GM19397 (cell line): Measurements from ENCODE around the gene ST6GALNAC5.

ENCODE experiments used
- ATAC-seq: cut with Tn5 transposase; IDR thresholded peaks from one replicate; pipeline ENCODE4 v1.9.1; 2021; ENCODE audit warnings: mild to moderate bottlenecking, moderate library complexity; ENCODE audit not compliant: unreplicated experiment

The ST6GALNAC5 gene

GRCh38 chr1:77039739-77040138 lies 172.5 kb downstream of the ST6GALNAC5 start:
- no peak for ATAC-seq

- no peak for ATAC-seq
Observed at GRCh38 chr1:77040826-77041225, 173.5 kb downstream of the ST6GALNAC5 start.

DNA sequence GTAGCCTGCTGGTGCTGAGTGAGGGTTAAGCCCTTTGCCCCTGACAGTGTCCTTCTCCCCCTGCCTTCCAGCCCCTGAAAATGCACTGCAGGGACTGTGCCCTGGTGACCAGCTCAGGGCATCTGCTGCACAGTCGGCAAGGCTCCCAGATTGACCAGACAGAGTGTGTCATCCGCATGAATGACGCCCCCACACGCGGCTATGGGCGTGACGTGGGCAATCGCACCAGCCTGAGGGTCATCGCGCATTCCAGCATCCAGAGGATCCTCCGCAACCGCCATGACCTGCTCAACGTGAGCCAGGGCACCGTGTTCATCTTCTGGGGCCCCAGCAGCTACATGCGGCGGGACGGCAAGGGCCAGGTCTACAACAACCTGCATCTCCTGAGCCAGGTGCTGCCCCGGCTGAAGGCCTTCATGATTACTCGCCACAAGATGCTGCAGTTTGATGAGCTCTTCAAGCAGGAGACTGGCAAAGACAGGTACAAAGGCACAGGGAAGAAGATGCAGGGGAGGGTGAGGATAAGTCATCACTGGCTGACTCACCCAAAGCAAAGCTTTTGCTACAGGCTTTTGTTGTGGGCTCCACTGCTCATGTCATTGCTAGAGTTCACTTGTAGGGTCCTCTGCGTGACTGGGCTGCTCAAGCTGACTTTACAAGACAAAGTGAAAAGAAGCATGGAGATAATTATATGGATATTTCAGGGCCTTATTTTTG lies 177.0 kb downstream of the ST6GALNAC5 start:
- ATAC-seq = no peak

- no peak for ATAC-seq
Observed at GRCh38 chr1:77047575-77047974, 180.3 kb downstream of the ST6GALNAC5 start.

DNA sequence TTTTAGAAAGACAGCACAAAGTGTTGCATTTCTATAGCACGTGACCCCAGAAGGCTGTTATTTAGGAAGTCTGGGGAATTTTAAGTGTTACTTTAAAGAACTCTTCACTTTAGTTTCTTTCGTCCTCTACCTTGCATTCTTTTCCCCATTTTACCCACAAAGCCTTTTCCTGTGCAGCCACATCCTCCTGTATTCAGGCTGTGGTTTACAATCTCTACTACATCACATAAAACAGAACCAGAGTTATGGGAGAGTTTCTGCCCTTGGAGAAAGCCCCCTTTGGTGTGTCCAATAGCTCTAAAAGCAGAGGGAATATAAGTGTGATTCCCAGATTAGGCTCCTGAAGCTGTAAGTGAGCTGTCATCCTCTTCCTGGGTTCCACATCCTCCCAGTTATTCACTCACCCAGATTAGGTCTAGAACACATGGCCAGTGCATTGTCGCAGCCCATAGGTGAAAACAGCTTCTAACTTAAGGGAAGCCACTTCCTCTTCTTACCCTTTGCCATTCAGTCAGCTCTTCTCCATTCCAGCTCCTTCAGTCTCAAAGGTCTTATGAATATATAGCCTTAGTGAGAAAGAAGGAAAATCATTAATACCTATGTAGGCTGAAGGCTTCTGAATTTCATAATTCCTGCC lies 180.8 kb downstream of the ST6GALNAC5 start:
- no peak for ATAC-seq

GRCh38 chr1:77048615-77049005 lies 181.3 kb downstream of the ST6GALNAC5 start:
- ATAC-seq = no peak

GRCh38 chr1:77051425-77051824 lies 184.1 kb downstream of the ST6GALNAC5 start:
- ATAC-seq = no peak

DNA sequence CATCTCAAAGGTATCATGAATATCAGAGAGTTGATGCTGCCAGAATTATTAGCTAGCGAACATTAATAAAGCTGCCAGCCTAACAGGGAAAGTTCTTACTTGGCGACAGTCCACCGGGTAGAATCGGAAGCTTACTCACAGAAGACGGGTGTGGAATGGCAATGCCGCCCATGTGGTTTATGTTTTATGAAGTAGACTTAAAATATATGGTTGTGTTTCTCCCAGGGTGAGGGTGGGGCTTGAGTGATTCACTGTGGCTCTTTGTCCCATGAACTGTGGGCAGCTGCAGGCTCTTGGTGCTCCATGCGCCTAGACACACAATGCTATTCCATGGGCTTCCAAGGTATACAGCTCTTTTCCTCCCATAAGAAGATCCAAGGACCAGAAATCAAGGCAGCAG lies 189.2 kb downstream of the ST6GALNAC5 start:
- no peak for ATAC-seq

GRCh38 chr1:77057994-77058585 lies 190.8 kb downstream of the ST6GALNAC5 start:
- ATAC-seq = no peak

GRCh38 chr1:77060000-77060399 lies 192.7 kb downstream of the ST6GALNAC5 start:
- ATAC-seq = no peak

DNA sequence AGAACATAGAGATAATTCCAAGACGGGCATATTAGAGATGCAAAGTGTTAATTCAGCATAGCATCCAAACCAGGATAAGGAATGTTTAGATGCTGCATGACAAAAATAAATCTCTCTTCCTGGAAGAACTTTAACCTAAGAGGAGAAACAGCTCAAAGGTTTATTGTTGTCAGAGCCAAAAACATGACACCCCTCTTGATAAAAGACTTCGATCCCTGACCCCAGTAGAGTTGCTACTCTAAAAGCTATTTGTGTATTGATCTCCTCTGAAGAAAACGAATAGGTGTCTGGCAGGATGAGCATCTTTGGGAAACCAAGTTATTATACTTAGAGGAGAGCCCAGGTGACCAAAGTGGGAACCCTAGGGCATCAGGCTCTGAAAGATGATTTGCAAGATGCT lies 193.9 kb downstream of the ST6GALNAC5 start:
- ATAC-seq = no peak

GRCh38 chr1:77063118-77063517 lies 195.8 kb downstream of the ST6GALNAC5 start:
- ATAC-seq = no peak

- ATAC-seq = no peak
Observed at GRCh38 chr1:77064246-77064645, 197.0 kb downstream of the ST6GALNAC5 start.

- no peak for ATAC-seq
Observed at GRCh38 chr1:77065693-77066342, 198.5 kb downstream of the ST6GALNAC5 start.

GRCh38 chr1:77068013-77068412 lies 200.7 kb downstream of the ST6GALNAC5 start:
- no peak for ATAC-seq

GRCh38 chr1:77076759-77077158 lies 209.5 kb downstream of the ST6GALNAC5 start:
- ATAC-seq = no peak

DNA sequence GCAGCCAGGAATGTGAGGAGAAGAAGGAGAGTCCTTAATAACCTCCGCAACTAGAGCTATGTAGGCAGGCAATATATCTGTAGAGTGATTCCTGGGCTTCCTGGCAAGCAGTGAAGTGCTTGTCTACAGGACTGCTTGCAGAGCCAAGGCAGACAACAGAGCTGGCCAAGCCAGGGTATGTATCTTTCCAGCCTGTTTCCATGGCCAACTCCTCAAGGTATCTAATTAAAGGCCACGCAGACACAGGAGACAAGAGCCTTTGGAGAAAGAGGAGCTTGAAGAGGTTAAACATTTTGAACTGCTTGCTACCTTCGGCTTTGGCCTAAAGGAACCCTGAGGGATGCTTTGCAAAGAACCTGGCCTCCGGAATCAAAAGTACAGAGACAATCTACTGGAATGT lies 214.6 kb downstream of the ST6GALNAC5 start:
- ATAC-seq = no peak

- ATAC-seq = no peak
Observed at GRCh38 chr1:77084457-77084856, 217.2 kb downstream of the ST6GALNAC5 start.

GRCh38 chr1:77085109-77085508 lies 217.8 kb downstream of the ST6GALNAC5 start:
- ATAC-seq = no peak

GRCh38 chr1:77089756-77090155 lies 222.5 kb downstream of the ST6GALNAC5 start:
- ATAC-seq = no peak

DNA sequence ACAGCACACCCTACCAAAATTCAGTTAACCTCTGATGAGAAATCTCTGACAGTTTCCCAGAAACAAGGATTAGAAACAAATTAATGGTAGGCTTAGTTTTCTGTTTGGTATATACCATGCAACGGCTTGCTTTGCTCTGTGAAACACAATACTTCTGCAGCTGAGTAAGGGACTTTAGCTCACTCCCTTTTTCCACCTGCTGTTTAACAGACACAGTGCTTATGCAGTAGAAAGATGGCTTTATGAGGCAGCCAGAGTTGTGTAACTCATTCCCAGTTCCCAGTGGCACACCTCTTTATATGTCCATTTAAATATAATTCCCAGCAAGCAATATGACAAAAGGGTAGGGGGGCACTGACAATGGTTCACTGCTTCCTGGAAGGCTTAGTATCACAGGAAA lies 228.0 kb downstream of the ST6GALNAC5 start:
- ATAC-seq = no peak
